NCI-H1105 treated with DMSO at 0.1 percent for 48 hours (cell line): ENCODE results near the gene AK8.

Experiments used
- DNase-seq: peaks from one replicate; lab custom pipeline; 2025; lab: John Stamatoyannopoulos, UW

AK8 gene

GRCh38 chr9:132770770-132771310, 107.2 kb downstream of the AK8 start:
- no peak for DNase-seq

GRCh38 chr9:132769906-132770769, 107.9 kb downstream of the AK8 start:
- no peak for DNase-seq

DNA sequence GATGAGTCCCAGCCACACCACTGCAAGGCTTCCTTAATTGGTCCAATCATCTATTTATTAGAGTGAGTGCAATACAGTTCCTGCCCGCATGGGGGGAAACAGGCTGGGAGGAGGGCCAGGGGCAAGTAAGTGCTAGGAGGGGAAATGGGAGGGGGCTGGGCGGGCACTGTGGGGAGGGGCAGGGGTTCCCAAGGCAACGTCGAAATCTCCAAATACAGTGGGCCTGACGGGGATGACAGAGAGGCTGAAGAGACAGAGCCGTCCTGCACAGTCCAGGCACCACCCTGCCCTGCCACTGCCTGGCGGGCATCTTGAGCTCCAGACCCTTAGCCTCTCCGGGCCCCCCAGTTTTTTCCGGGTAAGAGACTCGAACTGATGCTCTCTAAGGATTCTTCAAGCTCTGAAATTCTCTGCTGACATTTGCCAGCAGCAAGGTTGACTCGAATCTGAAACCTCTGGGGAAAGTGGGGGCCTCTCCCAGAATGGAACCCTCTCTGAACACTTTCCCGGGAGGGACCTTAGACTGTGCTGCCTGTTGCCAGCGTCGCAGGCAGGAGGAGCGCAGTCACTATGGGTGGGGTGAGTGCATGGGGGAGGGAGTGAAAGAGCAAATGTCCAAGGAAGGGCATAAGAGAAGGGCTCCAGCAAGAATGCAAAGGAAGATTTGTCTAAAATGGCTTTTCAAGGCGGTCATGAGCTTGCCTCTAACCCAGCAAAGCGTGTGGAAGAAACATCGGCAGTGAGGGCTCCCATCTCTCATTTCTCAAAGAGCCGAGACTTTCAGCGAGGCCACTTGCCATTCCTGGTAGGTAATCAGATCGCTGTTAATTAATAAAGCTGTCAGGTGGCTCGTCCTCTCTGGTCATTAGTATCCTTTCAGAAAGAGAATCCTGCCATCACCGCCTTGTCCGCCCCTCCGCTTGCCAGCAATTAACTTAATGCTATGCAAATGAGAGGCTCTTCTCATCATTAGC, 108.9 kb downstream of the AK8 start:
- DNase-seq, result peak; percentile 32

- DNase-seq, result no peak
Observed at GRCh38 chr9:132763574-132763973, 114.5 kb downstream of the AK8 start.

DNA sequence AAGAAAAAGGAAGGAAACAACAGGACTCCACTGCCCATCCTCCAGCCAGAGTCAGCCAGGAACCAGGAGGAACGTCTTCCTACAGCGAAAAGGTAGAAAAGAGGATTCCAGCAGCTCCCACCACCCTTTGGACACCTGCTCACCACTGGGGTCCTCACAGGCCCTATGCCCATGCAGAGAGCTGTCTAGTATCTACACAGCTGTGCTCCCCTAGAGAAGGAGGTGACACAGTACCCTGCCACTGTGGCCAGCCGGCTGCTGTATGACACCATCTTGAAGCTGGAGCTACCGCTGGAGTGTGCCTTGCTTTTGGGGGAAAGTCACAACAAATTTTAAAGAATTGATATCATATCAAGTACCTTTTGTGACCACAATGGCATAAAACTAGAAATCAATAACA, 115.2 kb downstream of the AK8 start:
- no peak for DNase-seq

- DNase-seq, result no peak
Observed at GRCh38 chr9:132761602-132762001, 116.5 kb downstream of the AK8 start.

DNA sequence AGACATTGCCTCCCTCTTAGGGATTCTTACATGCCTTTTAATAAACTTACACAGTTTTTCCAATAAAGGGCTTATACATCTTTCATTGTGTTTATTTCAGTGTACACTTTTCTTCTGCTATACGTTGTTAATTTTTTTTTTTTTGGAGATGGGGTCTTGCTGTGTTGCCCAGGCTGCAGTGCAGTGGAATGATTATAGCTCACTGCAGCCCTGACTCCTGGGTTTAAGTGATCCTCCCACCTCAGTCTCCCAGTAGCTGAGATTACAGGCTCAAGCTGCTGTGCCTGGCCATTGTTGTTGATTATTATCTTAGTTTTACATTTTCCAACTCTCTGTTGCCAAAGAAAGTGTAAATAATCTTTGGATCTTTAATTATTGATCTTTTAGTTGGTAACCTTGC, 118.0 kb downstream of the AK8 start:
- no peak for DNase-seq

GRCh38 chr9:132757016-132757415, 121.1 kb downstream of the AK8 start:
- DNase-seq, result no peak

DNA sequence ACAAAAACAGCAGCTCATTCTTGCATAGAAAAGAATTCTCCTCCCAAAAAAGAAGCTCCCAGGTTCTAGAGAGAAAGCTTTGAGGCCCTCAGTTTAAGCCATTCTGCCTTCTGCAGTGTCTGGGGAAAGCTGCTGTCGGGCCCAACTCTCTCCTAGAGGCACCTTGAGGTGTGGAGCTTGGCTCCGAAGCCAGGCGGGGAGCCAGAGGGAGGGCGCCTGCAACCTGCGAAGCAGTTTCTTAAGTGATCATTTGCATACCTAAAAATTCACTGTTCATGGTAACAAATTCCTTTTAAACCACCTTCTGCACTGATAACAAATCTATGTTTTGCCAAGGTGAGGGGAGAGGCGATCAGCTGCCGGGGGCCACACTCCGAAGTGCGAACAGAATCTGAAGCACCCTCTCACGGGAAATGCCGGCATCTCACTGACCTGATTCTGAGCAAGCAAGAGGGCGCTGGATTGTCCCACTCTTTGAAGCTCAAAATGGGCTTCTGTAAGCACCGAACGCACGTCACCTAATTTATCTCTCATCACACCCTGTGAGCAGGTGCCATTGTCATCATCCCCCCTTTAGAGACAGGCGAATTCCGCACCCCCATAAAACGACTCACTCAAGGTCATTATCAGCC, 121.8 kb downstream of the AK8 start:
- DNase-seq, result no peak

- DNase-seq, result no peak
Observed at GRCh38 chr9:132755096-132755495, 123.0 kb downstream of the AK8 start.

DNA sequence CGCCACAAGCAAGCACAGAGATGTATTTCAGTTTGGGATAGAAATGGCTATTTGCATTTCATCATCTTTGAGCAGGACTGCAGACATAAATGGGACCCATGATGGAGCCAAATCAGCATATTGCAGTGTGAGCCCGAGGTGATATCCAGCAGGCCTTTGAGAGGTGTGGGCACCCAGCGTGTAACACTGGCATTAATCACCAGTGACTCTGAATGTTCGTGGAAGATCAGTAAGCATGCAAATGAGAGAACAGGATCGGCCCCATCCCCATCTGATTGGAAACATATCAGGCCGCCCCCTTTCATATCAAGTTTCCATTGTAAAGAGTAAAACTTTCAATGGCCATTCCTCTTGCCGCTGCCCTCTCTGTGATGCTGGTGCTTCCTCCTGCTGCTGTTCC, 123.8 kb downstream of the AK8 start:
- DNase-seq, result no peak

DNA sequence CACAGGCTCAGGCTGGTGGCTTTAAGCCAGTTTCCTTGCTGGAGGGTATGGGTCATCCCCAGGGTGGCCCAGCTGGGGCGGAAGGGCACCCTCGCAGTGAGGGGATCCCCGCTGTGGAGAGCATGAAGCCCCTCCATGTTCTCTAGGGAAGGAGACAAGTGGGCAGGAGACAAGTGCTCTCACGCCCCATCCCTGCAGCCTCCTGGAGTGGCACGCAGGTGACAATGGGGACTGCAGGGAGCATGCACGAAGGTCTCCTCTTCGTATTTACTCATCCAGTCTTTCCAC, 124.5 kb downstream of the AK8 start:
- DNase-seq, result no peak

GRCh38 chr9:132752877-132753592, 125.0 kb downstream of the AK8 start:
- DNase-seq, result no peak

GRCh38 chr9:132750668-132751067, 127.4 kb downstream of the AK8 start:
- no peak for DNase-seq

- no peak for DNase-seq
Observed at GRCh38 chr9:132749306-132749705, 128.8 kb downstream of the AK8 start.

DNA sequence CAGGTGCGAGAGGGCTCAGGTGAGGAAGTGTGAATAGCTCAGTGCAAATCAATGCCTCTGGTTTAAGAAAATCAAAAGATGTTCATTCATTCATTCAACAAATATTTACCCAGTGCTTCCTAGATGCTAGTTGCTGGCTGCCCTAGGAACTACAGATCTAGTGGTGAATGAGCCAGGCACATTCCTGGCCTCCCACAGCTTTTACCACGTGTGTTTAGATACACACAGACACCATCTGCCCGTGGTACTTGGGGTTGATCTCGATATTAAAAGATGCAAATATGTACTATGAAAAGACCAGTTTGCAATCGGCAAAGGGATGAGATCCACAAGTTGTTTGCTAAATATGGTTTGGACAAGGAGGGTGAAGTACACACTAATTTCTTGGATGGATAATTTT, 129.6 kb downstream of the AK8 start:
- DNase-seq, result no peak

DNA sequence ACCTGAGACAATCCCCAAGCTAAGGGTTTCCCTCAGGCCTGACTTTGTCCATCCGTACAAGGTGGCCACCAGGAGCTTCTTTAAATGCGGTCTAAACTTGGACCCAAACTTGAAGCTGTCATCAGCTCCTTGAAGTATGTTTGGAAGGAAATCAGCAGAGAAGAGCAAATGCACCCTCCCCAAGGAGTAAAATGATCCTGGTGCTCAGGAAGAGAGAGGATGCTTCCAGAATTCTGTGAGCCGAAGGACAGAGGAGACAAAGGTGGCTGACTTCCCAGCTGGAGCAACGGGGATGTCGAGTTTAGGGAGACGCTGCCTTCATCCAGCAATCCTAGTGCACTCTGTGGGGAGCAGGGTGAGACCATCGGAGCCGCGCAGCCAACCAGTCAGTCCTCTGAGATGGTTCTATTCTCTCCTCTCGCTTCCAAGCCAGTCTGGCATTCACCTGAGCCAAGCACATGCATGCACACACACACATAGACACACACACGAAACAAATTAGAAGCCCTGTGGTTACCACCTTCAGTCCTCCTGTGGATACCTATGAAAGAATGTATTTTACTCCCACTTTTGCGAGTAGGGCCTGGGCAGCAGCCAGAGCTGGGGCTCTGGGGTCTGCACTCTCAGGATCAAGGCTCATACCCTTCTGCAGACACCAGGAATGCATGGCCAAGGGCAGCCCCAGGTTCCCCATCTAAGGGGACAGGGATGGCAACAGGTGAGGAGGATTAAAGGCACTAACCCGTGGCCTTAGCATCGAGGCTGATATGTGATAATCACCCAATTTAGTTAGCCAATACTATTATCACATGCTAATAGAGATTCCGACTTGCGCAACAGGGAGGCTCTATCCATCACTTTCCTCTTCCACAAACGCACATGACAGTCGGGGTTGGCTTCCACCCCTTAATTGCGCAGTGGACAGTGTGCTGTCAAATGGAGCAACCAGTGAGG, 132.1 kb downstream of the AK8 start:
- DNase-seq, result no peak

GRCh38 chr9:132744881-132745755, 133.0 kb downstream of the AK8 start:
- DNase-seq, result peak; percentile 64

- peak; percentile 9 for DNase-seq
Observed at GRCh38 chr9:132743931-132744479, 134.1 kb downstream of the AK8 start.
